Retinal pigment epithelial cell (primary cell): ENCODE results near the gene KCNAB2.
A peak's percentile ranks its signal among the peaks of the same experiment; 100 is the strongest.

Experiments
- DNase-seq: peaks from one replicate; pipeline ENCODE4 v3.0.0-alpha.2; 2010; ENCODE audit warnings: low read depth
- H3K4me3 ChIP-seq: 2 replicates; pipeline ENCODE4 v1.5.1; 2011; ENCODE audit warnings: mild to moderate bottlenecking, low read length, control low read depth, moderate library complexity
- TF ChIP-seq, protein P1 (sequence below): conservative IDR thresholded peaks from 2 replicates; pipeline ENCODE4 v1.5.1; 2011; ENCODE audit warnings: low read depth, low read length, control low read depth, inconsistent platforms

Gene KCNAB2

GRCh38 chr1:6097117-6097595 lies 51.5 kb downstream of the KCNAB2 start:
- TF ChIP-seq, protein P1, sequence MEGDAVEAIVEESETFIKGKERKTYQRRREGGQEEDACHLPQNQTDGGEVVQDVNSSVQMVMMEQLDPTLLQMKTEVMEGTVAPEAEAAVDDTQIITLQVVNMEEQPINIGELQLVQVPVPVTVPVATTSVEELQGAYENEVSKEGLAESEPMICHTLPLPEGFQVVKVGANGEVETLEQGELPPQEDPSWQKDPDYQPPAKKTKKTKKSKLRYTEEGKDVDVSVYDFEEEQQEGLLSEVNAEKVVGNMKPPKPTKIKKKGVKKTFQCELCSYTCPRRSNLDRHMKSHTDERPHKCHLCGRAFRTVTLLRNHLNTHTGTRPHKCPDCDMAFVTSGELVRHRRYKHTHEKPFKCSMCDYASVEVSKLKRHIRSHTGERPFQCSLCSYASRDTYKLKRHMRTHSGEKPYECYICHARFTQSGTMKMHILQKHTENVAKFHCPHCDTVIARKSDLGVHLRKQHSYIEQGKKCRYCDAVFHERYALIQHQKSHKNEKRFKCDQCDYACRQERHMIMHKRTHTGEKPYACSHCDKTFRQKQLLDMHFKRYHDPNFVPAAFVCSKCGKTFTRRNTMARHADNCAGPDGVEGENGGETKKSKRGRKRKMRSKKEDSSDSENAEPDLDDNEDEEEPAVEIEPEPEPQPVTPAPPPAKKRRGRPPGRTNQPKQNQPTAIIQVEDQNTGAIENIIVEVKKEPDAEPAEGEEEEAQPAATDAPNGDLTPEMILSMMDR, result no peak
- no peak overlapping the region for H3K4me3 ChIP-seq
- DNase-seq, result no peak

GRCh38 chr1:6097824-6098223 lies 52.1 kb downstream of the KCNAB2 start:
- DNase-seq, result no peak
- H3K4me3 ChIP-seq, result no peak overlapping the region
- TF ChIP-seq, protein P1, result no peak

DNA sequence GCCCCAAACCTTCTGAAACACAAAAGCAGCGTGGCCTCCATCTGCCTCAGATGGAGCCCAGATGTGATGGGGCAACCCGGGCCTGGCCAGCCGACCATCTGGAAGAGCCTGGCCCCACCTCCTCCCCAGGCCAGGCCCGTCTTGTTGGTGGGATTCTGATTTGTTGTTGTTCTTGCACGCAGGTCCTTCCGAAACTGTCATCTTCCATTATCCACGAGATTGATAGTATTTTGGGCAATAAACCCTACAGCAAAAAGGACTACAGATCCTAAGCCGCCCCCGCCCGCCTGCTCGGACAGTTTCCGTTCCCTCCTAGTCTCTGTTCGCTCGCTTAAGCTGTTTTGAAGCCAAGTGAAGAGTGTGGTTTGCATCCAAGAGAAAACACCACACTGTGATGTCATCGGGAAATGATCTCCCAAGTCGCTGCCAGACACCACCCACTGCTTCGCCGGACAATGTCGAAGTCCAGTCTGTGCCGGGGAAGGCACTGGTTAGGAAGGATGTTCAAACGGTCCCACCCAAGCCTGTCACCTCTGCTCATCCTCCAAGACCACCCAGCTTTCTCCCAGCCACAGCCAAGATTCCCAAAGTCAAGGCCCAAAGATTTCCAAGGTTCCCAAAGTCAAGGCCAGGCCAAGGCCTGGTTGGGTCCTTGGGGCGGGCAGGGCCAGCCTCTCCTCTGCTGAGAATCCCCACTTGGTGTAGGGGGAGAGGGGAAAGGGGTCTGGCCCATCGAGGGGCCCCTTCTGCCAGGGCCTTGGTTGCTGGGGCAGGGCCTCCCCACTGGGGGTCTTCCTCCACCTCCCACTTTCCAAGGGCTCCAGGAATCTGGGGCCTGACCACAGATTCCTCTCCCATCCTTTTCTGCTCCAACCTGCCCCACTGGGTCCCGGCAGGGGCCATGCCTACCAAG lies 52.9 kb downstream of the KCNAB2 start:
- TF ChIP-seq, protein P1, result no peak
- DNase-seq, result no peak
- no peak overlapping the region for H3K4me3 ChIP-seq

- no peak for DNase-seq
- TF ChIP-seq, protein P1, result no peak
- H3K4me3 ChIP-seq, result no peak overlapping the region
Measured at GRCh38 chr1:6099297-6099696, 53.6 kb downstream of the KCNAB2 start.

- no peak for DNase-seq
- TF ChIP-seq, protein P1, result peak; percentile 33
- no peak overlapping the region for H3K4me3 ChIP-seq
Measured at GRCh38 chr1:6099787-6100765, 54.4 kb downstream of the KCNAB2 start.

GRCh38 chr1:6100861-6101783 lies 55.4 kb downstream of the KCNAB2 start:
- TF ChIP-seq, protein P1, result no peak
- DNase-seq, result no peak
- H3K4me3 ChIP-seq, result no peak overlapping the region
